ENCODE measurements around the gene DMD.

GRCh38 chrX:31580726-31581125 is 1630.6 kb downstream of the DMD start:
- TF ChIP-seq CTCF (IDR thresholded peaks at IDR 0.05; ENCODE audit: low read depth, low read length): no peak
- TF ChIP-seq POLR2A (IDR thresholded peaks at IDR 0.05; ENCODE audit: extremely low read depth, insufficient read length): no peak
- TF ChIP-seq MAX (IDR thresholded peaks at IDR 0.05; ENCODE audit: low read depth, low read length): no peak

Measured in NB4 (cell line).